ENCODE measurements around the gene INPP5E. TPM values are rescaled to one million over a fixed set of nuclear protein-coding genes. Genes with fewer than 3 reads are reported as not detected.

The INPP5E gene
- total and polyA plus RNA-seq, 2 donors (not counting 1 experiment from before 2014, with no cell fraction given), result 3.9 to 7.8 TPM

- Histone ChIP-seq H3K4me1 (ENCODE audit: control insufficient read depth, extremely low read depth, insufficient read depth, low read length) (no peaks in the 10 kb centered on the region), H3K9ac (ENCODE audit: insufficient read depth, low read length) (no peak overlapping the region), H3K4me3 (replicated peaks in 1 of 4; ENCODE audit: control extremely low read depth in 1 of 4, insufficient read depth in 1 of 4, low read depth in 3 of 4, low read length in 4 of 4) (no peak overlapping the region), H3K9me3 (ENCODE audit: control insufficient read depth, insufficient read depth, low read depth, low read length) (no peaks in the 10 kb centered on the region), H3K27ac (ENCODE audit: insufficient read depth, low read length) (no peak overlapping the region), H3K36me3 (ENCODE audit: control insufficient read depth, insufficient read depth, low read length) (peaks cover 45% of the 10 kb centered on the region), H2AFZ (ENCODE audit: low read length) (no peak overlapping the region), H3K4me2 (ENCODE audit: extremely low read depth, insufficient read depth, low read length) (no peak overlapping the region), H4K20me1 (ENCODE audit: control insufficient read depth, extremely low read depth, insufficient read depth, low read length) (no peaks in the 10 kb centered on the region), H3K79me2 (ENCODE audit: control insufficient read depth, insufficient read depth, low read length) (no peaks in the 10 kb centered on the region), H3K27me3 (ENCODE audit: control insufficient read depth, insufficient read depth, low read length) (no peaks in the 10 kb centered on the region)
- DNase-seq (ENCODE audit: low read depth in 2 of 2), result no peak
- TF ChIP-seq CTCF (conservative IDR thresholded peaks at IDR 0.05 in 1 of 2, IDR thresholded peaks at IDR 0.05 in 1 of 2; ENCODE audit: low read depth in 1 of 2, low read length in 2 of 2) (no peak), EZH2 (IDR thresholded peaks at IDR 0.05; ENCODE audit: low read length, missing control alignments) (no peak)
These were observed 24.6 kb upstream of the INPP5E start for GRCh38 chr9:136464241-136464640.

- no peak overlapping the region for H3K4me3 ChIP-seq (replicated peaks in 1 of 4; ENCODE audit: control extremely low read depth in 1 of 4, insufficient read depth in 1 of 4, low read depth in 3 of 4, low read length in 4 of 4)
- no peak for TF ChIP-seq CTCF (conservative IDR thresholded peaks at IDR 0.05 in 1 of 2, IDR thresholded peaks at IDR 0.05 in 1 of 2; ENCODE audit: low read depth in 1 of 2, low read length in 2 of 2)
- TF ChIP-seq EZH2 (IDR thresholded peaks at IDR 0.05; ENCODE audit: low read length, missing control alignments), result no peak
- H3K27ac ChIP-seq (ENCODE audit: insufficient read depth, low read length), result no peak overlapping the region
- no peaks in the 10 kb centered on the region for H3K4me1 ChIP-seq (ENCODE audit: control insufficient read depth, extremely low read depth, insufficient read depth, low read length)
- no peaks in the 10 kb centered on the region for H3K9me3 ChIP-seq (ENCODE audit: control insufficient read depth, insufficient read depth, low read depth, low read length)
- no peaks in the 10 kb centered on the region for H3K27me3 ChIP-seq (ENCODE audit: control insufficient read depth, insufficient read depth, low read length)
- H3K4me2 ChIP-seq (ENCODE audit: extremely low read depth, insufficient read depth, low read length), result no peak overlapping the region
- no peak for DNase-seq (ENCODE audit: low read depth in 2 of 2)
- no peak overlapping the region for H2AFZ ChIP-seq (ENCODE audit: low read length)
- H3K79me2 ChIP-seq (ENCODE audit: control insufficient read depth, insufficient read depth, low read length), result no peaks in the 10 kb centered on the region
- H3K9ac ChIP-seq (ENCODE audit: insufficient read depth, low read length), result no peak overlapping the region
- no peaks in the 10 kb centered on the region for H4K20me1 ChIP-seq (ENCODE audit: control insufficient read depth, extremely low read depth, insufficient read depth, low read length)
- peaks cover 49% of the 10 kb centered on the region for H3K36me3 ChIP-seq (ENCODE audit: control insufficient read depth, insufficient read depth, low read length)
These were observed 23.9 kb upstream of the INPP5E start for GRCh38 chr9:136463578-136463977.

GRCh38 chr9:136462664-136463063 lies 23.0 kb upstream of the INPP5E start:
- no peak overlapping the region for H2AFZ ChIP-seq (ENCODE audit: low read length)

More at GRCh38 chr9:136462664-136463063, 23.0 kb upstream of the INPP5E start:
- no peak overlapping the region for H3K9ac ChIP-seq (ENCODE audit: insufficient read depth, low read length)
- no peak for DNase-seq (ENCODE audit: low read depth in 2 of 2)
- no peaks in the 10 kb centered on the region for H3K9me3 ChIP-seq (ENCODE audit: control insufficient read depth, insufficient read depth, low read depth, low read length)
- no peak overlapping the region for H3K27ac ChIP-seq (ENCODE audit: insufficient read depth, low read length)
- H4K20me1 ChIP-seq (ENCODE audit: control insufficient read depth, extremely low read depth, insufficient read depth, low read length), result no peaks in the 10 kb centered on the region
- H3K4me2 ChIP-seq (ENCODE audit: extremely low read depth, insufficient read depth, low read length), result no peak overlapping the region
- H3K4me1 ChIP-seq (ENCODE audit: control insufficient read depth, extremely low read depth, insufficient read depth, low read length), result no peaks in the 10 kb centered on the region
- no peaks in the 10 kb centered on the region for H3K27me3 ChIP-seq (ENCODE audit: control insufficient read depth, insufficient read depth, low read length)
- H3K36me3 ChIP-seq (ENCODE audit: control insufficient read depth, insufficient read depth, low read length), result peaks cover 43% of the 10 kb centered on the region
- no peaks in the 10 kb centered on the region for H3K79me2 ChIP-seq (ENCODE audit: control insufficient read depth, insufficient read depth, low read length)
- no peak overlapping the region for H3K4me3 ChIP-seq (replicated peaks in 1 of 4; ENCODE audit: control extremely low read depth in 1 of 4, insufficient read depth in 1 of 4, low read depth in 3 of 4, low read length in 4 of 4)
- TF ChIP-seq CTCF (conservative IDR thresholded peaks at IDR 0.05 in 1 of 2, IDR thresholded peaks at IDR 0.05 in 1 of 2; ENCODE audit: low read depth in 1 of 2, low read length in 2 of 2), result no peak
- TF ChIP-seq EZH2 (IDR thresholded peaks at IDR 0.05; ENCODE audit: low read length, missing control alignments), result no peak
